H1 (cell line): ENCODE results near the gene THADA. TPM values are rescaled to one million over a fixed set of nuclear protein-coding genes. Genes with fewer than 3 reads are reported as not detected.

Experiments
- CTCF ChIA-PET: fragments of 300-600 bp; sonication (Branson Sonifier 250); formaldehyde crosslinking; loops from one replicate; lab custom pipeline; 2021; ENCODE audit not compliant: partially characterized antibody; lab: Charles Lee
- POLR2A ChIA-PET: fragments of 300-600 bp; sonication (Branson Sonifier 250); formaldehyde crosslinking; loops from one replicate; lab custom pipeline; 2021; ENCODE audit warnings: inconsistent platforms; ENCODE audit not compliant: partially characterized antibody; lab: Charles Lee
- DNase-seq, 2 experiments: peaks; one replicate each; pipeline versions ENCODE4 v3.0.0 to v3.0.0-alpha.2; 2010 to 2022; ENCODE audit warnings: low spot score in 2 of 2, low read depth in 1 of 2, mixed read lengths in 1 of 2
- FAIRE-seq: peaks from 2 replicates; lab custom pipeline; 2011; peaks lifted over from hg19 to GRCh38; lab: Jason Lieb, UNC
- H2AFZ ChIP-seq: 2 replicates; pipeline ENCODE4 v1.8.1; 2012; ENCODE audit warnings: low read length, inconsistent platforms
- H2AK5ac ChIP-seq: 2 replicates; pipeline ENCODE4 v1.6.1; 2013; ENCODE audit warnings: low read depth, low read length
- H2BK120ac ChIP-seq: replicated peaks from 2 replicates; pipeline ENCODE3; 2013; ENCODE audit warnings: low read depth, low read length, inconsistent platforms
- H2BK12ac ChIP-seq: 2 replicates; pipeline ENCODE4 v1.6.1; 2013; ENCODE audit warnings: low read depth, low read length
- H2BK15ac ChIP-seq: 2 replicates; pipeline ENCODE4 v1.6.1; 2013; ENCODE audit warnings: low read length
- H2BK20ac ChIP-seq: 2 replicates; pipeline ENCODE4 v1.6.1; 2013; ENCODE audit warnings: low read length
- H2BK5ac ChIP-seq: 2 replicates; pipeline ENCODE4 v1.6.1; 2013; ENCODE audit warnings: low read depth, low read length
- H3K14ac ChIP-seq: 2 replicates; pipeline ENCODE4 v1.6.1; 2013; ENCODE audit warnings: inconsistent platforms; ENCODE audit not compliant: insufficient read length
- H3K18ac ChIP-seq: 2 replicates; pipeline ENCODE4 v1.6.1; 2013; ENCODE audit warnings: low read length; ENCODE audit errors: extremely low read depth
- H3K23ac ChIP-seq: 2 replicates; pipeline ENCODE4 v1.6.1; 2013; ENCODE audit warnings: inconsistent platforms; ENCODE audit not compliant: insufficient read length
- H3K23me2 ChIP-seq: 2 replicates; pipeline ENCODE4 v1.6.1; 2013; ENCODE audit warnings: low read depth, low read length
- H3K27ac ChIP-seq: 2 replicates; pipeline ENCODE4 v1.6.1; 2011; ENCODE audit warnings: low read depth, low read length, inconsistent platforms
- H3K27me3 ChIP-seq, 4 experiments: replicated peaks in 1 of 4; 1 replicate in 1 of 4; 2 replicates in 3 of 4; pipeline versions ENCODE4 v1.6.1 to v1.8.1; 2011 to 2013; ENCODE audit warnings: low read length in 3 of 4, mild to moderate bottlenecking in 3 of 4, inconsistent platforms in 2 of 4, mixed read lengths in 2 of 4, moderate library complexity in 1 of 4; ENCODE audit not compliant: control insufficient read depth in 3 of 4, insufficient read depth in 3 of 4; ENCODE audit errors: extremely low read depth in 1 of 4
- H3K36me3 ChIP-seq, 4 experiments: 2 replicates each; pipeline versions ENCODE4 v1.6.1 to v1.8.1; 2011 to 2013; ENCODE audit warnings: mild to moderate bottlenecking in 4 of 4, low read length in 3 of 4, moderate library complexity in 2 of 4, control low read depth in 1 of 4, inconsistent platforms in 1 of 4; ENCODE audit not compliant: insufficient read depth in 4 of 4, control insufficient read depth in 2 of 4
- H3K4ac ChIP-seq: replicated peaks from 2 replicates; pipeline ENCODE3; 2013; ENCODE audit warnings: low read length, low read depth, mixed read lengths, inconsistent platforms; ENCODE audit not compliant: insufficient read length
- H3K4me1 ChIP-seq, 4 experiments: replicated peaks in 1 of 4; 1 replicate in 1 of 4; 2 replicates in 3 of 4; pipeline versions ENCODE4 v1.6.1 to v1.8.1; 2011 to 2013; ENCODE audit warnings: low read length in 3 of 4, inconsistent platforms in 2 of 4, mixed read lengths in 1 of 4; ENCODE audit not compliant: insufficient read depth in 4 of 4, control insufficient read depth in 3 of 4
- H3K4me2 ChIP-seq, 2 experiments: 2 replicates each; pipeline versions ENCODE4 v1.6.1 to v1.8.1; 2011 to 2013; ENCODE audit warnings: low read depth in 2 of 2, low read length in 2 of 2, control low read depth in 1 of 2, inconsistent platforms in 1 of 2, mild to moderate bottlenecking in 1 of 2; ENCODE audit not compliant: insufficient read depth in 1 of 2
- H3K4me3 ChIP-seq, 4 experiments: fragments of 200-600, 300-600 bp in 1 of 4; sonication (generic), shearing (Covaris generic), sonication (Bioruptor Twin) in 1 of 4; 2 replicates each; pipeline versions ENCODE4 v1.5.1 to v1.8.1; 2011 to 2016; ENCODE audit warnings: low read length in 4 of 4, low read depth in 3 of 4, control low read depth in 2 of 4, inconsistent platforms in 2 of 4, mild to moderate bottlenecking in 2 of 4, mixed read lengths in 1 of 4, moderate library complexity in 1 of 4; ENCODE audit not compliant: insufficient read depth in 2 of 4; ENCODE audit errors: extremely low read depth in 1 of 4
- H3K56ac ChIP-seq: replicated peaks from 2 replicates; pipeline ENCODE3; 2013; ENCODE audit warnings: low read depth, mild to moderate bottlenecking, mixed read lengths, low read length, inconsistent platforms; ENCODE audit not compliant: insufficient read length
- H3K79me1 ChIP-seq: 2 replicates; pipeline ENCODE4 v1.6.1; 2013; ENCODE audit warnings: low read depth, low read length, control low read depth
- H3K79me2 ChIP-seq, 2 experiments: 2 replicates each; pipeline versions ENCODE4 v1.6.1 to v1.8.1; 2012 to 2013; ENCODE audit warnings: low read length in 2 of 2, mild to moderate bottlenecking in 2 of 2, inconsistent platforms in 1 of 2; ENCODE audit not compliant: insufficient read depth in 2 of 2, control insufficient read depth in 1 of 2
- H3K9ac ChIP-seq, 4 experiments: replicated peaks in 1 of 4; 1 replicate in 1 of 4; 2 replicates in 3 of 4; pipeline versions ENCODE4 v1.6.1 to v1.8.1; 2011 to 2013; ENCODE audit warnings: low read depth in 3 of 4, low read length in 3 of 4, control low read depth in 2 of 4, mild to moderate bottlenecking in 2 of 4, moderate library complexity in 2 of 4, inconsistent platforms in 1 of 4; ENCODE audit errors: extremely low read depth in 1 of 4
- H3K9me3 ChIP-seq, 2 experiments: 2 replicates each; pipeline versions ENCODE4 v1.6.1 to v1.8.1; 2012 to 2013; ENCODE audit warnings: mild to moderate bottlenecking in 2 of 2, moderate library complexity in 2 of 2, control low read depth in 1 of 2, inconsistent platforms in 1 of 2, low read depth in 1 of 2, low read length in 1 of 2, mixed read lengths in 1 of 2; ENCODE audit not compliant: insufficient read depth in 2 of 2
- H4K20me1 ChIP-seq, 2 experiments: replicated peaks in 1 of 2; 2 replicates each; pipeline versions ENCODE3 to v1.8.1; 2011 to 2013; ENCODE audit warnings: inconsistent platforms in 2 of 2, low read length in 2 of 2, mild to moderate bottlenecking in 1 of 2; ENCODE audit not compliant: insufficient read depth in 2 of 2, control insufficient read depth in 1 of 2
- H4K5ac ChIP-seq: 2 replicates; pipeline ENCODE4 v1.6.1; 2013; ENCODE audit warnings: low read length, low read depth, mixed read lengths, inconsistent platforms; ENCODE audit not compliant: insufficient read length
- H4K8ac ChIP-seq: 2 replicates; pipeline ENCODE4 v1.8.0; 2013; ENCODE audit warnings: mild to moderate bottlenecking, moderate library complexity, low read length, inconsistent platforms; ENCODE audit not compliant: insufficient read depth; ENCODE audit errors: extremely low read depth
- H4K91ac ChIP-seq: replicated peaks from 2 replicates; pipeline ENCODE3; 2013; ENCODE audit warnings: low read length, mixed read lengths, inconsistent platforms; ENCODE audit not compliant: insufficient read length
- BRCA1 ChIP-seq: IDR thresholded peaks from 2 replicates; pipeline ENCODE4 v1.6.1; 2012; ENCODE audit warnings: low read depth, low read length, improper control_type of control experiment
- CTCF ChIP-seq, 3 experiments: IDR thresholded peaks; 1 replicate in 2 of 3; 2 replicates in 1 of 3; pipeline versions ENCODE4 v1.5.1 to v1.6.1; 2011; ENCODE audit warnings: low read length in 3 of 3, mild to moderate bottlenecking in 3 of 3, inconsistent platforms in 2 of 3, low read depth in 1 of 3, moderate library complexity in 1 of 3; ENCODE audit not compliant: insufficient read depth in 1 of 3; ENCODE audit errors: control extremely low read depth in 1 of 3
- E2F6 ChIP-seq: IDR thresholded peaks from 2 replicates; pipeline ENCODE4 v1.6.1; 2012; ENCODE audit warnings: inconsistent platforms
- HDAC6 ChIP-seq: IDR thresholded peaks from one replicate; pipeline ENCODE4 v1.7.1; 2012; ENCODE audit warnings: low read depth, mild to moderate bottlenecking, inconsistent platforms, low read length, moderate library complexity
- NANOG ChIP-seq: IDR thresholded peaks from 2 replicates; pipeline ENCODE4 v1.6.1; 2011; ENCODE audit warnings: low read length, low read depth, mild to moderate bottlenecking, inconsistent platforms; ENCODE audit not compliant: insufficient read depth, poor library complexity, severe bottlenecking
- PHF8 ChIP-seq: fragments of 200-600 bp; sonication (generic); conservative IDR thresholded peaks from 2 replicates; pipeline ENCODE4 v1.7.1; 2012; ENCODE audit warnings: low read depth, mild to moderate bottlenecking, inconsistent platforms, low read length, moderate library complexity
- SIN3A ChIP-seq, 2 experiments: IDR thresholded peaks in 1 of 2; conservative IDR thresholded peaks in 1 of 2; 2 replicates each; pipeline ENCODE4 v1.6.1; 2011 to 2012; ENCODE audit warnings: low read length in 2 of 2, improper control_type of control experiment in 1 of 2, low read depth in 1 of 2, mild to moderate bottlenecking in 1 of 2
- SRF ChIP-seq: IDR thresholded peaks from 2 replicates; pipeline ENCODE4 v1.6.1; 2011; ENCODE audit warnings: mild to moderate bottlenecking, low read depth, low read length, moderate library complexity
- TAF1 ChIP-seq: IDR thresholded peaks from 2 replicates; pipeline ENCODE4 v1.6.1; 2011; ENCODE audit warnings: mild to moderate bottlenecking, low read depth, low read length
- TEAD4 ChIP-seq: IDR thresholded peaks from 2 replicates; pipeline ENCODE4 v1.6.1; 2012; ENCODE audit warnings: low read depth, low read length, inconsistent platforms, mixed read lengths
- WGBS, 2 experiments: shearing (Covaris generic) in 1 of 2; methylation state at CpG; one replicate each; pipeline versions ENCODE4 v1.1.6 to v1.1.7; 2013 to 2015; ENCODE audit warnings: low lambda C conversion rate in 2 of 2, mixed read lengths in 2 of 2, inconsistent platforms in 1 of 2, low coverage in 1 of 2, missing lambda C conversion rate in 1 of 2; ENCODE audit not compliant: insufficient replicate concordance in 2 of 2, insufficient coverage in 1 of 2, insufficient read length in 1 of 2; ENCODE audit errors: extremely low coverage in 1 of 2, missing lambda C conversion rate in 1 of 2; 5-methylcytosine and 5-hydroxymethylcytosine counted together
- polyA plus RNA-seq, 7 experiments: library from polyadenylated mRNA; depleted of rRNA in 3 of 7; stranded (reverse) in 5 of 7; unstranded in 2 of 7; fragments of >200 nt in 5 of 7; fragments of 200-250 nt in 2 of 7; gene quantifications; 1 replicate in 5 of 7; 2 replicates in 1 of 7; 4 replicates in 1 of 7; pipeline versions ENCODE4 v1.2.1 to v1.2.3, GENCODE V29; 2011 to 2013; ENCODE audit warnings: missing spikeins in 2 of 7, mixed read lengths in 2 of 7
- total RNA-seq: library from RNA; stranded (reverse); fragmentation: NEBNext Ultra II Directional; extraction: Animal tissue kit (Norgen Biotek cat#: 25700); gene quantifications from 2 replicates; pipeline ENCODE4 v1.2.1, GENCODE V29; 2021

The THADA gene
- total and polyA plus RNA-seq, 2 of the 8 experiments (the other 6 are each of a cell fraction or from before 2014, with no cell fraction given) = 22.4 to 26.8 TPM

GRCh38 chr2:43410055-43410604 lies 185.7 kb downstream of the THADA start:
- no peaks in the 10 kb centered on the region for H3K79me1 ChIP-seq
- no peaks in the 10 kb centered on the region; a peak in 1 of 7 replicates for H3K4me1 ChIP-seq
- no peak overlapping the region for H3K4me2 ChIP-seq
- no peak overlapping the region for H2BK12ac ChIP-seq
- H2BK15ac ChIP-seq = no peak overlapping the region
- H3K56ac ChIP-seq = no peak overlapping the region
- H2AFZ ChIP-seq = no peak overlapping the region
- H3K9me3 ChIP-seq = no peaks in the 10 kb centered on the region
- no peak overlapping the region for H4K5ac ChIP-seq
- no peak overlapping the region for H4K91ac ChIP-seq
- no peak overlapping the region for H3K18ac ChIP-seq
- no peaks in the 10 kb centered on the region for H4K20me1 ChIP-seq
- H3K23me2 ChIP-seq = no peaks in the 10 kb centered on the region
- H2BK20ac ChIP-seq = no peak overlapping the region
- no peak overlapping the region for H3K14ac ChIP-seq
- H2BK5ac ChIP-seq = no peak overlapping the region
- no peak overlapping the region for H3K27ac ChIP-seq
- POLR2A ChIA-PET = no interaction called here
- no peak overlapping the region for H4K8ac ChIP-seq
- H3K27me3 ChIP-seq = no peaks in the 10 kb centered on the region
- H3K79me2 ChIP-seq = no peaks in the 10 kb centered on the region
- H3K36me3 ChIP-seq = no peaks in the 10 kb centered on the region
- no peak overlapping the region for H3K9ac ChIP-seq
- H3K4me3 ChIP-seq = no peak overlapping the region
- no peak overlapping the region for H2BK120ac ChIP-seq
- DNase-seq (no peak), FAIRE-seq (no peak)
- H2AK5ac ChIP-seq = no peak overlapping the region
- CTCF ChIA-PET = interaction anchor here (0.7 to 1.6 kb wide), 2 partner anchors 26 to 46 kb away, joined by 3 read pairs; no protein-coding TSS in a partner anchor
- H3K23ac ChIP-seq = no peak overlapping the region
- no peak overlapping the region for H3K4ac ChIP-seq
- WGBS, 2 experiments = 92% methylated on average over 6 of the region's 6 CpGs; no CpG with 5 or more reads in 1 of the 2 experiments
- no peak for TF ChIP-seq PHF8
- TF ChIP-seq NANOG = no peak
- TF ChIP-seq HDAC6 = no peak
- TF ChIP-seq BRCA1 = no peak
- TF ChIP-seq SIN3A (conservative IDR thresholded peaks at IDR 0.05 in 1 of 2, IDR thresholded peaks at IDR 0.05 in 1 of 2; ENCODE audit: low read depth in 1 of 2, low read length in 2 of 2) = no peak
- TF ChIP-seq SRF = no peak
- no peak for TF ChIP-seq CTCF (IDR thresholded peaks at IDR 0.05; ENCODE audit: control extremely low read depth in 1 of 3, insufficient read depth in 1 of 3, low read depth in 1 of 3, low read length in 3 of 3)
- TF ChIP-seq E2F6 = no peak
- no peak for TF ChIP-seq TEAD4
- TF ChIP-seq TAF1 = no peak
